Measurements from ENCODE around the gene STK10. TPM values are rescaled to one million over a fixed set of nuclear protein-coding genes. Genes with fewer than 3 reads are reported as not detected.

Gene STK10
- total RNA-seq, 3 donors from 2014 or later (not counting 1 experiment from before 2014, with no cell fraction given) = 705 to 879 (median 783) TPM

Other genes starting within 250 kb of the STK10 start
- gene FBXW11, start 181.6 kb downstream of the STK10 start, total RNA-seq = 10 to 100 TPM; 26.7 to 40.3 (median 39.5) TPM
- gene EFCAB9, start 5.9 kb upstream of the STK10 start, total RNA-seq = not detected
- 1 to 10 TPM; 1.7 to 3.3 (median 2.6) TPM for gene UBTD2, start 95.5 kb upstream of the STK10 start, total RNA-seq